Measurements from ENCODE around the gene POLR2H. TPM values are rescaled to one million over a fixed set of nuclear protein-coding genes. Genes with fewer than 3 reads are reported as not detected.

POLR2H gene
- polyA plus RNA-seq (132 to 202 TPM (median 135 TPM) in 3 replicates), polyA minus RNA-seq (33.1 to 71.8 TPM (median 37.7 TPM) in 3 replicates)
- polyA plus RNA-seq (2011; ENCODE audit: low read depth) = 34.8 TPM
- polyA plus RNA-seq (2011; cell fraction: cytosol; rRNA removed) = 122 and 127 TPM in 2 replicates
- 263 and 367 TPM in 2 replicates for polyA plus RNA-seq (2011; cell fraction: nucleus; rRNA removed)
- 80.1 and 82.0 TPM in 2 replicates for polyA plus RNA-seq (2012; ENCODE audit: low replicate concordance)
- polyA minus RNA-seq (2011; cell fraction: cytosol; rRNA and poly(A)+ RNA removed) = 39.3 TPM
- 34.3 and 40.5 TPM in 2 replicates for polyA minus RNA-seq (2011; cell fraction: nucleus; rRNA and poly(A)+ RNA removed)

GRCh38 chr3:184361532-184361931 is at the start of gene POLR2H, which contains the start of gene CLCN2:
POLR2H (plus strand) TSS chr3:184361710; CDS start chr3:184363493, 1,783 bp downstream.
CLCN2 (minus strand) TSS chr3:184361605; CDS start chr3:184361479, 126 bp downstream.
- peak within 1 kb of the TSS; percentile 82 for H3K27ac ChIP-seq (ENCODE audit: control insufficient read depth, insufficient read depth, low read length)
- no peaks in the 10 kb centered on the region for H3K27me3 ChIP-seq (ENCODE audit: control insufficient read depth, extremely low read depth, insufficient read depth, low read length)
- peak within 1 kb of the TSS; percentile 83 for H3K9ac ChIP-seq (ENCODE audit: control insufficient read depth, extremely low read depth, insufficient read depth, low read length)
- H2AFZ ChIP-seq (ENCODE audit: control insufficient read depth, low read length) = peak within 1 kb of the TSS; percentile 64
- H3K4me1 ChIP-seq (ENCODE audit: control insufficient read depth, extremely low read depth, insufficient read depth, low read length) = peaks cover 22% of the 10 kb centered on the region
- no peaks in the 10 kb centered on the region for H4K20me1 ChIP-seq (ENCODE audit: control insufficient read depth, extremely low read depth, insufficient read depth, low read length)
- TF ChIP-seq CTCF (optimal IDR thresholded peaks at IDR 0.05 in 1 of 3, IDR thresholded peaks at IDR 0.05 in 1 of 3, conservative IDR thresholded peaks at IDR 0.05 in 1 of 3; ENCODE audit: extremely low read depth in 1 of 3, insufficient read depth in 2 of 3, low read length in 3 of 3) = no peak
- no peak for TF ChIP-seq EZH2 (IDR thresholded peaks at IDR 0.05; ENCODE audit: low read length)
- peak within 1 kb of the TSS; percentile 59 to 97 (median 95) for H3K4me3 ChIP-seq (ENCODE audit: control insufficient read depth in 2 of 3, extremely low read depth in 1 of 3, insufficient read depth in 2 of 3, low read depth in 1 of 3, low read length in 3 of 3)
- no peak for FAIRE-seq
- H3K36me3 ChIP-seq (ENCODE audit: control insufficient read depth in 2 of 2, extremely low read depth in 1 of 2, insufficient read depth in 2 of 2, low read length in 2 of 2) = peaks cover 8 to 11% of the 10 kb centered on the region in 2 experiments
- H3K4me2 ChIP-seq (ENCODE audit: control insufficient read depth, extremely low read depth, insufficient read depth, low read depth, low read length) = peak within 1 kb of the TSS; percentile 74
- no peaks in the 10 kb centered on the region for H3K9me3 ChIP-seq (ENCODE audit: control insufficient read depth, low read depth, low read length)
- no peaks in the 10 kb centered on the region for H3K9me1 ChIP-seq (ENCODE audit: control insufficient read depth, extremely low read depth, insufficient read depth, low read length)
- peaks cover 21% of the 10 kb centered on the region for H3K79me2 ChIP-seq (ENCODE audit: control insufficient read depth, insufficient read depth, low read length)
- dilution Hi-C loops (cut with MboI; ENCODE audit: extremely low pct_ligation_motif_present, low sequenced_read_pairs) = no loop called here
- DNase-seq (ENCODE audit: low read depth, low spot score) = no peak

GRCh38 chr3:184314363-184314699 is 47.2 kb upstream of the POLR2H start, which contains the start of gene EIF4G1:
EIF4G1 (plus strand) TSS chr3:184314606; CDS start chr3:184315797, 1,191 bp downstream.
- TF ChIP-seq CTCF (optimal IDR thresholded peaks at IDR 0.05 in 1 of 3, IDR thresholded peaks at IDR 0.05 in 1 of 3, conservative IDR thresholded peaks at IDR 0.05 in 1 of 3; ENCODE audit: extremely low read depth in 1 of 3, insufficient read depth in 2 of 3, low read length in 3 of 3) (no peak), EZH2 (IDR thresholded peaks at IDR 0.05; ENCODE audit: low read length) (no peak)
- peak within 1 kb of the TSS; percentile 83 for H3K27ac ChIP-seq (ENCODE audit: control insufficient read depth, insufficient read depth, low read length)
- peak; percentile 58 for DNase-seq (ENCODE audit: low read depth, low spot score)
- no peaks in the 10 kb centered on the region for H3K9me1 ChIP-seq (ENCODE audit: control insufficient read depth, extremely low read depth, insufficient read depth, low read length)
- dilution Hi-C loops (cut with MboI; ENCODE audit: extremely low pct_ligation_motif_present, low sequenced_read_pairs) = no loop called here
- peak within 1 kb of the TSS; percentile 49 for H2AFZ ChIP-seq (ENCODE audit: control insufficient read depth, low read length)
- peaks cover 5 to 25% of the 10 kb centered on the region in 2 experiments for H3K36me3 ChIP-seq (ENCODE audit: control insufficient read depth in 2 of 2, extremely low read depth in 1 of 2, insufficient read depth in 2 of 2, low read length in 2 of 2)
- H3K4me1 ChIP-seq (ENCODE audit: control insufficient read depth, extremely low read depth, insufficient read depth, low read length) = peaks cover 24% of the 10 kb centered on the region
- no peaks in the 10 kb centered on the region for H3K9me3 ChIP-seq (ENCODE audit: control insufficient read depth, low read depth, low read length)
- no peaks in the 10 kb centered on the region for H3K27me3 ChIP-seq (ENCODE audit: control insufficient read depth, extremely low read depth, insufficient read depth, low read length)
- FAIRE-seq = no peak
- H3K4me2 ChIP-seq (ENCODE audit: control insufficient read depth, extremely low read depth, insufficient read depth, low read depth, low read length) = peak within 1 kb of the TSS; percentile 97
- peak within 1 kb of the TSS; percentile 73 to 90 (median 87) for H3K4me3 ChIP-seq (ENCODE audit: control insufficient read depth in 2 of 3, extremely low read depth in 1 of 3, insufficient read depth in 2 of 3, low read depth in 1 of 3, low read length in 3 of 3)
- H3K79me2 ChIP-seq (ENCODE audit: control insufficient read depth, insufficient read depth, low read length) = peaks cover 45% of the 10 kb centered on the region
- peak within 1 kb of the TSS; percentile 77 for H3K9ac ChIP-seq (ENCODE audit: control insufficient read depth, extremely low read depth, insufficient read depth, low read length)
- peaks cover 31% of the 10 kb centered on the region for H4K20me1 ChIP-seq (ENCODE audit: control insufficient read depth, extremely low read depth, insufficient read depth, low read length)
